K562 (cell line): ENCODE measurements around the gene ZNF575. TPM values are rescaled to one million over a fixed set of nuclear protein-coding genes. Genes with fewer than 3 reads are reported as not detected.
"Not testable (repeated sequence)": the region's sequence is repeated elsewhere in the genome, so short reads cannot be mapped to it uniquely, and the experiment has no call there.

Experiments
- ATAC-seq: fragments of 200-7000 bp; cut with Tn5 transposase; 3 replicates; pipeline ENCODE4 v1.9.1; 2020; ENCODE audit warnings: moderate library complexity
- BruUV-seq: library from RNA; stranded (reverse); fragments of 400-500 nt; replicated peaks from 2 replicates; lab custom pipeline; 2021; lab: Mats Ljungman, UMichigan
- CTCF ChIA-PET: fragments of 300-600 bp; formaldehyde crosslinking; extraction: SDS; loops from one replicate; lab custom pipeline; 2021; ENCODE audit warnings: low intra/inter-chr PET ratio; lab: Yijun Ruan, JAX
- POLR2A ChIA-PET: fragments of 300-600, 350-650 bp; sonication (Branson Sonifier 250); formaldehyde crosslinking; extraction: SDS; loops from one replicate; lab custom pipeline; 2021; ENCODE audit warnings: antibody characterized with exemption, inconsistent platforms; lab: Yijun Ruan, JAX
- DNase-seq, 4 experiments: peaks; one replicate each; pipeline versions ENCODE4 v3.0.0 to v3.0.0-alpha.2; 2011 to 2018; ENCODE audit warnings: low spot score in 3 of 4, mixed read lengths in 3 of 4; ENCODE audit errors: extremely low read depth in 1 of 4
- FAIRE-seq: peaks from 2 replicates; lab custom pipeline; 2011; peaks lifted over from hg19 to GRCh38; lab: Jason Lieb, UNC
- H2AFZ ChIP-seq: 2 replicates; pipeline ENCODE4 v1.6.0; 2011; ENCODE audit warnings: low read depth, low read length, control low read depth, inconsistent platforms
- H3K27ac ChIP-seq: fragments of 200-600 bp; 3 replicates; pipeline ENCODE4 v1.8.0; 2011; ENCODE audit warnings: low read depth, mild to moderate bottlenecking, control low read depth, inconsistent platforms, low read length, moderate library complexity, mixed read lengths; ENCODE audit errors: extremely low read depth
- H3K27me3 ChIP-seq, 2 experiments: fragments of 300-600 bp in 1 of 2; 2 replicates in 1 of 2; 3 replicates in 1 of 2; pipeline versions ENCODE4 v1.6.0 to v1.8.0; 2011; ENCODE audit warnings: inconsistent platforms in 2 of 2, low read length in 2 of 2, mild to moderate bottlenecking in 1 of 2, mixed read lengths in 1 of 2, moderate library complexity in 1 of 2; ENCODE audit not compliant: control insufficient read depth in 2 of 2, insufficient read depth in 2 of 2
- H3K36me3 ChIP-seq: fragments of 300-600 bp; 3 replicates; pipeline ENCODE4 v1.8.0; 2011; ENCODE audit warnings: mild to moderate bottlenecking, low read length, inconsistent platforms; ENCODE audit not compliant: control insufficient read depth, insufficient read depth
- H3K4me1 ChIP-seq, 2 experiments: fragments of 200-600 bp in 1 of 2; replicated peaks in 1 of 2; 2 replicates in 1 of 2; 3 replicates in 1 of 2; pipeline versions ENCODE4 v1.5.1 to v1.8.0; 2011; ENCODE audit warnings: inconsistent platforms in 2 of 2, low read length in 2 of 2, mild to moderate bottlenecking in 1 of 2, mixed read lengths in 1 of 2, moderate library complexity in 1 of 2; ENCODE audit not compliant: control insufficient read depth in 2 of 2, insufficient read depth in 2 of 2
- H3K4me2 ChIP-seq: 2 replicates; pipeline ENCODE4 v1.6.1; 2011; ENCODE audit warnings: low read length, control low read depth, inconsistent platforms, mixed read lengths; ENCODE audit not compliant: insufficient read depth
- H3K4me3 ChIP-seq: fragments of 200-600 bp; sonication (generic), shearing (Covaris generic); 2 replicates; pipeline ENCODE4 v1.5.1; 2016; ENCODE audit warnings: control low read depth, inconsistent platforms
- H3K79me2 ChIP-seq: fragments of 200-600 bp; 3 replicates; pipeline ENCODE4 v1.8.0; 2011; ENCODE audit warnings: low read length, inconsistent platforms; ENCODE audit not compliant: control insufficient read depth, insufficient read depth
- H3K9ac ChIP-seq, 2 experiments: 2 replicates each; pipeline versions ENCODE4 v1.6.0 to v1.6.1; 2011; ENCODE audit warnings: low read depth in 2 of 2, low read length in 2 of 2, control low read depth in 1 of 2, inconsistent platforms in 1 of 2, mild to moderate bottlenecking in 1 of 2, mixed read lengths in 1 of 2; ENCODE audit not compliant: insufficient read depth in 1 of 2
- H3K9me1 ChIP-seq: one replicate; pipeline ENCODE4 v1.6.0; 2011; ENCODE audit warnings: inconsistent platforms, mild to moderate bottlenecking, low read length, moderate library complexity; ENCODE audit not compliant: control insufficient read depth, insufficient read depth
- H3K9me3 ChIP-seq: replicated peaks from 2 replicates; pipeline ENCODE4 v1.5.1; 2011; ENCODE audit warnings: low read depth, low read length, inconsistent platforms; ENCODE audit not compliant: control insufficient read depth, insufficient read depth
- H4K20me1 ChIP-seq: replicated peaks from 2 replicates; pipeline ENCODE4 v1.6.1; 2011; ENCODE audit warnings: low read length, inconsistent platforms, mixed read lengths; ENCODE audit not compliant: control insufficient read depth, insufficient read depth
- CHD7 ChIP-seq: fragments of 200-600 bp; sonication (generic); IDR thresholded peaks from one replicate; pipeline ENCODE4 v1.6.1; 2012; ENCODE audit warnings: mild to moderate bottlenecking, low read depth, low read length, inconsistent platforms
- PHF8 ChIP-seq: fragments of 200-600 bp; sonication (generic); IDR thresholded peaks from 2 replicates; pipeline ENCODE4 v1.6.1; 2012; ENCODE audit warnings: mixed run types, mild to moderate bottlenecking, inconsistent platforms, low read length, moderate library complexity, borderline replicate concordance
- WGBS: fragments of 100-300 bp; shearing (Covaris generic); methylation state at CpG from one replicate; pipeline ENCODE4 v1.1.6; 2016; ENCODE audit warnings: low coverage, mixed read lengths; ENCODE audit not compliant: insufficient coverage; ENCODE audit errors: missing lambda C conversion rate; 5-methylcytosine and 5-hydroxymethylcytosine counted together
- in situ Hi-C: fragments of 300-500 bp; cut with MboI; formaldehyde crosslinking; loops from 4 replicates; pipeline ENCODE4 v1.15.0; 2018; ENCODE audit warnings: inconsistent platforms, mixed read lengths
- intact Hi-C: fragments of 100-400 bp; cut with micrococcal nuclease; formaldehyde crosslinking; loops from 2 replicates; pipeline ENCODE4 v1.14.2; 2022
- polyA plus RNA-seq, 8 experiments: library from polyadenylated mRNA; depleted of rRNA in 4 of 8; stranded (reverse) in 5 of 8; unstranded in 3 of 8; fragments of >200 nt; fragmentation: Nextera tagmentation in 2 of 8; fragmentation: Illumina TruSeq in 1 of 8; extraction: Ambion mirVana in 2 of 8; extraction: Trizol in 1 of 8; gene quantifications; 2 replicates each; pipeline versions ENCODE4 v1.2.1 to v1.2.3, GENCODE V29; 2011 to 2014; ENCODE audit warnings: inconsistent platforms in 1 of 8, missing spikeins in 1 of 8
- total RNA-seq, 7 experiments: library from RNA; depleted of rRNA in 6 of 7; stranded (reverse); fragments of >200 nt in 6 of 7; fragmentation: Illumina TruSeq in 2 of 7; extraction: Trizol in 2 of 7; gene quantifications; 2 replicates each; pipeline versions ENCODE4 v1.2.1 to v1.2.3, GENCODE V29; 2011 to 2021; ENCODE audit warnings: low replicate concordance in 1 of 7

ZNF575 gene
- total and polyA plus RNA-seq, 9 of the 15 experiments (the other 6 are each of a cell fraction or from before 2014, with no cell fraction given), result 0.20 to 0.98 (median 0.32) TPM; not detected in 6

- TF ChIP-seq CHD7 (no peak), PHF8 (no peak)
- TF ChIP-seq, all 486 proteins: peak for 0
Measured at GRCh38 chr19:43522929-43523328, 10.1 kb upstream of the ZNF575 start (continued).

- H3K4me1 ChIP-seq, result peaks cover 5 to 28% of the 10 kb centered on the region in 2 experiments; a peak in 4 of 5 replicates
- H4K20me1 ChIP-seq, H3K9me1 ChIP-seq, DNase-seq, H3K9ac ChIP-seq, FAIRE-seq, H3K4me2 ChIP-seq, in situ Hi-C loops, H3K27ac ChIP-seq, intact Hi-C loops, H2AFZ ChIP-seq, BruUV-seq, ATAC-seq, H3K27me3 ChIP-seq, CTCF ChIA-PET, H3K9me3 ChIP-seq, H3K79me2 ChIP-seq, H3K4me3 ChIP-seq, H3K36me3 ChIP-seq: not testable (repeated sequence)
- WGBS, result 95% methylated on average over 8 of the region's 8 CpGs
- POLR2A ChIA-PET, result interaction anchor here (0.6 kb wide), 1 partner anchor 124 kb away, joined by 3 read pairs; no protein-coding TSS in a partner anchor
Measured at GRCh38 chr19:43523696-43524095, 9.3 kb upstream of the ZNF575 start.
